ENCODE measurements around the gene CTSD. TPM values are rescaled to one million over a fixed set of nuclear protein-coding genes. Genes with fewer than 3 reads are reported as not detected.

CTSD gene
- polyA plus RNA-seq, 3 donors, result 192 to 255 (median 211) TPM

GRCh38 chr11:1782831-1783724 lies 19.4 kb upstream of the CTSD start:
- DNase-seq (ENCODE audit: low read depth in 3 of 3, low spot score in 2 of 3), result no peak

GRCh38 chr11:1782031-1782590 lies 18.4 kb upstream of the CTSD start:
- DNase-seq (ENCODE audit: low read depth in 3 of 3, low spot score in 2 of 3), result no peak

GRCh38 chr11:1781593-1781975 lies 17.9 kb upstream of the CTSD start:
- no peak for DNase-seq (ENCODE audit: low read depth in 3 of 3, low spot score in 2 of 3)

- no peak for DNase-seq (ENCODE audit: low read depth in 3 of 3, low spot score in 2 of 3)
Measured at GRCh38 chr11:1780700-1781592, 17.2 kb upstream of the CTSD start.

GRCh38 chr11:1779806-1780699 lies 16.3 kb upstream of the CTSD start:
- DNase-seq (ENCODE audit: low read depth in 3 of 3, low spot score in 2 of 3), result no peak

DNA sequence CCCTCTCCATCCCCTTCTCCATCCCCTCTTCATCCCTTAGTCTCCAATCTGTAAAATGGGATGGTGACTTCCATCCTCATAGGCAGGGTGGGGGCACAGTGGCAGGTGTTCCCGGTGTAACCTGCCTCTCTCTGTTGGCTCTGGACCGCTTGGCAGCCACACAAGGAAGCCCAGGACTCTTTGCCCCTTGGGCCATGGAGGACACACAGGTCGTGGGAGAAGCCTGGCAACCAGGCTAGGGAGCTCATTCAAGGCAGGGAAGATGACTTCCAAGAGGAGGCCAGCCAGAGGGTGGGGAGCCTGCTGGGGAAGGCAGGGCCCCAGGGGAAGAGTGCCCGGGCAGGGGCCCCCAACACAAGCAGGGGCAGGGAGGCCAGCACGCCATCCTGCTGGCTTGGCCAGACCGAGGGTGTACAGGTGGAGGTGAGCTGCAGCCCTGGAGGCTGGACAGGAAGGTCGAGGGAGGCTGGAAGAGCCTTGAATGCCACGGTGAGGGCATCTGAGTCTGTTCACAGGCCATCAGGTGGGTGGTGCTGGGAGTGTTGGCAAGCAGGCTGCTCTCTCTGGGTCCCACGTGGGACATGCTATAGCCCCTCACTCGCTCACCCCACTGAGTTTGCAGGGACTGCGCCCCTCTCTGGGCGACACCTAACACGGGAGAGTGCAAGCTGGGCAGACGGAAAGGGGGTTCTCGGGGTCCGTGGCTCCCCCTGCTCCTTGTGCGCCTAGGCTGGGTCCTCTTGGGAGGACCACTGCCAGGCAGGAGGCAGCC lies 15.5 kb upstream of the CTSD start:
- DNase-seq (ENCODE audit: low read depth in 3 of 3, low spot score in 2 of 3), result no peak

- DNase-seq (ENCODE audit: low read depth in 3 of 3, low spot score in 2 of 3), result no peak
Measured at GRCh38 chr11:1778141-1778911, 14.6 kb upstream of the CTSD start.

- DNase-seq (ENCODE audit: low read depth in 3 of 3, low spot score in 2 of 3), result no peak
Measured at GRCh38 chr11:1777737-1778136, 14.0 kb upstream of the CTSD start.

DNA sequence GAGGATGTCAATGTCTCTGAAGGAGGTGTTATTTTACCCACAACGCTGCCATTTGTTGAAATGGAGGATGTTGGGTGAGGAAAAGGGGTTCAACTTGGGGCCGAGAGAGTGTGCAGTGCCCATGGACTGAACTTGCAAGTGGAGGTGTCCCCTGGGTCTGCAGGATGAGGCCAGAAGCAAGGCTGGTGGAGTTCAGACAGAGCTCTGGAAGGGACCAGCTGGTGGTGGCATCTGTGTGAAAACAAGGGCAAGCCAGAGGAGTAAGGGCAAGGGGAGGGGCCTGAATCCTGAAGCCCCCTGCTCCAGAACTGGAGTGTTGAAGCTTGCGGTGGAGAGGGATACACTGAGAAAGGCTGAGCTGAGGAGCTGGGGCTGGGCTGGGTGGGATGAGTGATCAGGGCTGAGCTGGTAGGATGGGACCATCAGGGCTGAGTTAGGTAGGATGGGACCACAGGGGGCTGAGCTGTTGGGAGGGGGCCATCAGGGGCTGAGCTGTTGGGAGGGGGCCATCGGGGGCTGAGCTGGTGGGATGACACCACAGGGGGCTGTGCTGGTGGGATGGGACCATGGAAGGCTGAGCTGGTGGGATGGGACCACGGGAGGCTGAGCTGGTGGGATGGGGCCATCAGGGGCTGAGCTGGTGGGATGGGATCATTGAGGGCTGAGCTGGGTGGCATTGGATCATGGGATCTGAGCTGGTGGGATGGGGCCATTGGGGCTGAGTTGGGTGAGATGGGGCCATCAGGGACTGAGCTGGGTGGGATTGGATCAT lies 13.4 kb upstream of the CTSD start:
- no peak for DNase-seq (ENCODE audit: low read depth in 3 of 3, low spot score in 2 of 3)

DNA sequence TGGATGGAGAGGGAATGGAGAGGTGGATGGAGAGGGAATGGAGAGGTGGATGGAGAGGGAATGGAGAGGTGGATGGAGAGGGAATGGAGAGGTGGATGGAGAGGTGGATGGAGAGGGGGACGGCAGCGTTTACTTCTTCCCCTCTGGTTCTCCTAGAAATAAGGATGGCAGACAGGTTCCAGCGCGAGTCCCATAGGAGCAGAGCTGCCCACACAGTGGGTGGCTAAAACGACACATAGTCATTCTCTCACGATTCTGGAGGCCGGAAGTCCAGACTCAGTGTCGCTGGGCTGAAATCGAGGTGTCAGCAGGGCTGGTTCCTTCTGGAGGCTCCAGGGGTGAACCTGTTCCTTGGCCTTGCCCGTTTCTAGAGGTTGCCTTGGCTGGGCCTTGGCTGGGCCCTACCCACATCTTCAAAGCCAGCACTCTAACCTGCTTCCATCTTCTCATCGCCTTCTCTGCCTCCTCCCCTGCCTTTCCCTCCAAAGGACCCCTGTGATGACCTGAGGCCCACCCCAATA lies 12.7 kb upstream of the CTSD start:
- no peak for DNase-seq (ENCODE audit: low read depth in 3 of 3, low spot score in 2 of 3)

- no peak for DNase-seq (ENCODE audit: low read depth in 3 of 3, low spot score in 2 of 3)
Measured at GRCh38 chr11:1774886-1775285, 11.2 kb upstream of the CTSD start.

GRCh38 chr11:1773994-1774550 lies 10.3 kb upstream of the CTSD start:
- no peak for DNase-seq (ENCODE audit: low read depth in 3 of 3, low spot score in 2 of 3)

DNA sequence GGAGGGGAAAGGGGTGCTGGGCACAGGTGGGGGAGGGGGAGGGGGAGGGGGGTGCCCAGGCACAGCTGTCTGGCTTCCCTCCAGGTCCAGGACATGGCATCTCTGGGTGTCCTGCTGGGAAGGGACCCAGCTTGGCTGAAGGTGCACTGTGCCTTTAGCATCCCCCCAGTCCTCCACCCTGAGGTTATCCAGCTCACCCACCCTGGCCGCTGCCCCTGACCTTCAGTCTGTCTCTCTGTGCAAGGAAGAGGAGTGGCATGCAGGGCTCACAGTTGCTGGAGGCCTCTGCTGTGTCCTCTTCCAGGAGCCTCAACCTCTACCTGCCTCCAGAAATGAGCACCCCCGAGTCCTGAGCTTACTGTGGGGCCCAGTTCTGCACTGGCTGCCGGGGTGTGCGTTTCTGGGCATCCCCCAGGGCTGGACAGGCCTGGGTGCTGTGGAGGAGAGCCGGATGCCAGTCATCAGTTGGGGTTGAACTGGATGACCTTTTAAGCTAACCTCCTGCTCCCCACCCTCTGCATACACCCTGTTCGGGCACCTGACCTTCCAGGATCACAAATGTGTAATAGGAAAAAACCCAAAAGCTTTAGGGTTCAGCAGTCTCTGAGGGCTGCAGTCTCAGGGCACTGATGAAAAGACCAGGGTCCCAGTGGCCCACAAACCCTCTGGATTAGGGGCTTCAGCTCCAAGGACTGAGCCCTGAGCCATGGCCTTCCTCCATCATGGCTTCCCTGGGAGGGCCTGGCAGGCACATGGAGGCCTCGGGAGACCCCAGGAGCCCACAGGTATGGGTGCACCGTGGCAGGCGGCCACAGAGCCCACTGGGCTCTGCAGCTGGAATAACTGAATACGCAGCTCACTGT lies 9.6 kb upstream of the CTSD start:
- no peak for DNase-seq (ENCODE audit: low read depth in 3 of 3, low spot score in 2 of 3)

- DNase-seq (ENCODE audit: low read depth in 3 of 3, low spot score in 2 of 3), result no peak
Measured at GRCh38 chr11:1772270-1773130, 8.8 kb upstream of the CTSD start.

DNA sequence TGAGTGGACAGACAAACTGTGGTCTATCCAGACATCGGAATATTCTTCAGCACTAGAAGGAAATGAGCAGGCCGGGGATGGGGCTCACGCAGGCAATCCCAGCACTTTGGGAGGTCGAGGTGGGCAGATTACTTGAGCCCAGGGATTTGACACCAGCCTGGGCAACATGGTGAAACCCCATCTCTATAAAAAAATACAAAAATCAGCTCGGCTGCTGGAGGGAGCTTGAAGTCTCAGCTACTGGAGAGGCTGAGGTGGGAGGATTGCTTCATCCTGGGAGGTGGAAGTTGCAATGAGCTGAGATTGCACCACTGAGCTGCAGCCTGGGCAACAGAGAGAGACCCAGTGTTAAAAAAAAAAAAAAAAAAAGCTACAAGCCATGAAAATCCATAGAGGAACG lies 8.0 kb upstream of the CTSD start:
- DNase-seq (ENCODE audit: low read depth in 3 of 3, low spot score in 2 of 3), result no peak

DNA sequence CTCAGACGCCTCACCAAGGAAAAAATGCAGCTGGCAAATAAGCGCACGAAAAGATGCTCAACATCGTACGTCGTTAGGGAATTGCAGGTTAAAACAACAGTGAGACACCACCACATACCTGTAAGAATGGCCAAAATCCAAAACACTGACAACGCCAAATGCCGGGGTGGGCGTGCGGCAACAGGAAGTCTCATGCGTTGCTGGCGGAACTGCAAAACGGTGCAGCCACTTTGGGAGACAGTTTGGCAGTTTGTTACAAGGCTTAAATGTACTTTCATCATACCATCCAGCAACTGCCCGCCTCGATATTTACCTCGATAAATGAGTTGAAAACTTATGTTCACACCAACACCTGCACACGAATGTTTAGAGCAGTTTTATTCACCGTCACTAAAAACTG lies 7.5 kb upstream of the CTSD start:
- no peak for DNase-seq (ENCODE audit: low read depth in 3 of 3, low spot score in 2 of 3)
